ENCODE measurements around the gene EEIG1.

EEIG1 gene

DNA sequence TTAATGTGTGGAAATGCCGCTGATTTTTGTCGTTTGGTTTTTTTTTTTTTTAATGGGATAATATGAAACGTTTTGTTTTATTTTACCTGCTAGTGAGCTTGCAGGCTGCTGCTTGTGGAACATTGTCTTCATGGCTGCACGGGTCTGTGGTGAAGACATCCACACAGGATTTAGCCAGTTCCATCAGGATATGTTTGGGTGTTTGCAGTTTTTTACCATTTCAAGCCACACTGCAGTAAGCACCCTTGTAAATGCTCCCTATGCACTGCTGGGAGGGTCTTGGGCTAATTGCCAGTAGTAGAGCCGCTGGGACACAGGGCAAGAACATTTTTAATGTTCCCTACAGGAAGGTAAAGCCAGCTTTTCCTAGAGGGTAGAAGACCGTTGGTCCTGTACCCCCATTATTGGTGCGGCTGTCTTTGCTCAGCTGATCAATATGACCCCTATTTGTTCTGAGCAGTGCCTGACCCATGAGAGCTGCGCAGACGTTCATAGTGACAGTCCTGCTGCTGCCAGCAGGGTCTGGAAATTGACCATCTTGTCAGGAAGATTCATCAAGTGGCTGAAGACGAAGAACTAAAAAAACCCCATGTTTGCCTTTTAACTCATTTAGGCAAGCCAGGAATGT, 20.5 kb upstream of the EEIG1 start:
- DNase-seq (ENCODE audit: low spot score) = no peak

GRCh38 chr9:127999461-127999860, 18.7 kb upstream of the EEIG1 start:
- no peak for DNase-seq (ENCODE audit: low spot score)

DNA sequence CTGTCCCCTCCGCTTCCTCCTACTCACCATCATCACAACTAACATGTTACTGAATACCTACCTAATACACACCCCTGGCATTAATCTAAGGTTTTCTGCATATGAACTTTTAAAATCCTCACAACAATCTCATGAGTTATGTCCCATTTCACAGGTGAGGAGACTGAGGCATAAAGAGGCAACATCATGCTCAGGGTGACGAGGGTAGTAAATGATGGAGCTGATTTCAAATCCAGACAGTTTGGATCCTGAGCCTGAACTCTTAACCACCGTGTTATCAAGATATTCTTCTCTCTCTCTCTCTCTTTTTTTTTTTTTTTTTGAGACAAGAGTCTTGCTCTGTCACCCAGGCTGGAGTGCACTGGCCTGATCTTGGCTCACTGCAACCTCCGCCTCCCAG, 12.9 kb upstream of the EEIG1 start:
- no peak for DNase-seq (ENCODE audit: low spot score)

- DNase-seq (ENCODE audit: low spot score) = no peak
Measured at GRCh38 chr9:127991757-127992274, 11.0 kb upstream of the EEIG1 start.

DNA sequence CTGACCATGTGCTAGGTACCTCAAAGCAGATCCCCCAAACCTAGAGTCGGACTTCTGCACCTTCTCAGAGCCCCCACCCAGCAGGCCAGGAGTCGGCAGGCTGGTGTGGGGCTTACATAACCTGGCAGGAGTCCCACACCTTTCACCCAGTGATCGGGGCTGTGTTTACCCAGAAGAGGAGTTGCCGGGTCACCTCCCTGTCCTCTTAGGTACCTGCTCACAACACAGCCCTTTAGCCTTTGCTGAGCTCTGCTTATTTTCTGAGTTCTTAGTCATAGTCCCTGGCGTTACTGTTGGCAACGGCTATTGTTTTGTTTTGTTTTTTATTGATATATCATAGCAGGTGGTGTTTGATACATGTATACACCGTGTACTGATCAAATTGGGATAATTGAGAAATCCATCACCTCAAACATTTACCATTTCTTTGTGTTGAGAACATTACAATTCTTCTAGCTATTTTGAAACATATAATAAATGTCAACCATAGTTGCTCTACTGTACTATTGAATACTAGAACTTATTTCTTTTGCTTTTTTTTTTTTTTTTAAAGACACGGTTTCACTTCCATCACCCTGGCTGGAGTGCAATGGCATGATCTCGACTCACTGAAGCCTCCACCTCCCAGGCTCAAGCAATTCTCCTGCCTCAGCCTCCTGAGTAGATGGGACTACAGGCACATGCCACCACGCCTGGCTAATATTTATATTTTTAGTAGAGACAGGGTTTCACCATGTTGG, 10.4 kb upstream of the EEIG1 start:
- DNase-seq (ENCODE audit: low spot score) = no peak

DNA sequence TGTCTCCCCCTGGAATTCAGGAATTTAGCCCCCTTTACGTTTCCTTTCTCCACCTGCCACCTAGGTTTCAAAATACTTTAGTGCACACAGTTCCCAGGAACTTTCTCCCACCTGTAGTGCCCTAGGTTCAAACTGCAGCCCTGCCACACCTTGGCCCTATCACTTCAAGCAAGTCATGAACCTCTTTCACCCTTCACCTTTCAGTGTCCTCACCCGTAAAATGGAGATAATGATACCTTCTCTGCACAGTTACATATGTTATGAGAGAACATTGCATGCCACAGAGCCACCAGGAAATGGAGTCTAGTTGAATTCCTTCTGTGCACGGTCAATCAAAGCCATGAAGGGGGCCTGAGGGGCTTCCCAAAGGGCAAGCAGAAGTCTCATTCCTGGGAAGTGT, 9.8 kb upstream of the EEIG1 start:
- DNase-seq (ENCODE audit: low spot score) = no peak

- no peak for DNase-seq (ENCODE audit: low spot score)
Measured at GRCh38 chr9:127989094-127989493, 8.3 kb upstream of the EEIG1 start.

DNA sequence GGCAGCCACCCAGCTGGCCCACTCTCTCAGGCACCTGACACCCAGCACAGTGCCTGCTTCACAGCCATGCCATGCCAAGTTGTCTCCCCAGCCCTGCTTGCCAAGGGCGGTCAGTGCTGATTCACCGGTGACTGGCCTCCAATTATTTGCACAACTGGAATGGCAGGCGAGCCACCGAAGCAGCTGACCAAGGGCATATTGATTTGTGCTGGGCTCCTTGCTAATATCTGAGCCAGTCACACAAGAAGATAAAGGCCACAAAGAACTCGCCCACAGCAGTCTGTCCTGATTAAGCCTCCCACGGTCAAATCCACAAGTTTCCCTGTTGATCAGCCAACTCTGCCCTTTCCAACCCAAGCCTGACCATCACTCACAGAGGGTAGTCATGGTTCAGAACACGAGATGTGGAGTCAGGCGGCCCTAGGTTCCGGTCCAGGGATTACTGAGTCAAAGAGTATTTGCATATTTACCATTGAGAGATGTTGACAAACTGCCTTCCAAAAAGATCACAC, 6.4 kb upstream of the EEIG1 start:
- DNase-seq (ENCODE audit: low spot score) = peak; percentile 93

- DNase-seq (ENCODE audit: low spot score) = no peak
Measured at GRCh38 chr9:127985011-127985410, 4.2 kb upstream of the EEIG1 start.

- DNase-seq (ENCODE audit: low spot score) = no peak
Measured at GRCh38 chr9:127983847-127984289, 3.1 kb upstream of the EEIG1 start.

- no peak for DNase-seq (ENCODE audit: low spot score)
Measured at GRCh38 chr9:127982912-127983311, 2.1 kb upstream of the EEIG1 start.

DNA sequence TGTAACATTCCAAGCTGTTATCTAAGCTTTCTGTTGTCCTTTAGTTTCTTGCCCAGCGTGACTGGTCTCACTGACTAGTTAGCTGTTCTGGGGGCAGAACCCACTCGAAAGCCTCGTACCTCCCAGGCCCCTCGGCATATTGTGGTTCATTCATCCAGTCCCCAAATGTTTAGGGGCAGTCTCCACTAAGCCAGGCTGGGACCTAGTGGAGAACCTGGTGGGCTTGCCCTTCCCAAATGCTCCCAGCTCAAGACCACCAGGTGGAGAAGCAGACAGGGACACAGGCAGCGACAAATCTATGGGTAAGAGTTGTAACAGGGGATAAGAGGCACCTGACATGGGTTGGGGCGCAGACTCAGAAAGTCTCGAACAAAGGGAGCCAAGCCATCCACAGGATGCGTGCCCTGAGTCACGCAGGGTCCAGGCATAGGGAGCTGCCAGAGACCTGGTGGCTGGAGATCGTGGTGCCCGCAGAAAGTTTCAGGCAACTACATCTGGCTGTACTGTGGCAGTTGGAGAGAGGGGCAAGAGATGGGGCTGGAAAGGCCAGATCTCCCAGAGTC, 851 bp upstream of the EEIG1 start:
- no peak for DNase-seq (ENCODE audit: low spot score)

GRCh38 chr9:127980060-127980705, 606 bp downstream of the EEIG1 start:
- DNase-seq (ENCODE audit: low spot score) = peak; percentile 68

DNA sequence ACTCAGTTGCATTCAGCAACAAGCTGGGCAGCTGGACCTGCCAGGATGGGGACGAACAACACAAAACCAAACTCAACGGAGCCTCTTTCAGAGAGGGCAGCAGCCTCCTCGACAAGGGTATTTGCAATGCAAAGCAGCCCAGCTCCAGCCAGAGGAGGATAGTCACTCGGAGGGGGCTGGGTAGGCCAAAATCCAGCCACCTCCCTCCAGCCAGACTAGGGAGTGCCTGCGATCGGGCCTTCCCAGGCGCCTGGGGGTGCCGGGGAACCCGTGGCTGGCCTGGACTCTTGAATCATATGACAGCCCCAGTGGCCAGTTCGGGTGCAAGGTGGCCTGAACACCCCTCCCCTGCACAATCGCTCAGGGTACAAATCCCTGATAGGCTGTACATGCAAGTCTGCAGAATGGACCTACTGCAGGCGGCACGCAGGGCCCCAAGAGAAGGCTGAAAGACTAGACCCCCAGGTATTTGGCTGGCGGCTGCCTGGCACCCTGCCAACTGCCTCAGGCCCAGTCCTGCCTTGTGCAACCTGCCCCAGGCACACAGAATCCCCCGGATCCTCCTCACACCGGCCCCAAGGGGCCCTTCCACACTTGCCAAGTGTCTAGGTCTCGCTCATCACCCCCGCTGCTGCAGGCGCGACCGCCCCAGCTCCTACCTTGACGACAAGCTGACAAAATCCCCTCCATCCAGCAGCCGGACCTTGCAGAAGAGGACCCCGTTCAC, 1.3 kb downstream of the EEIG1 start:
- DNase-seq (ENCODE audit: low spot score) = peak; percentile 86

DNA sequence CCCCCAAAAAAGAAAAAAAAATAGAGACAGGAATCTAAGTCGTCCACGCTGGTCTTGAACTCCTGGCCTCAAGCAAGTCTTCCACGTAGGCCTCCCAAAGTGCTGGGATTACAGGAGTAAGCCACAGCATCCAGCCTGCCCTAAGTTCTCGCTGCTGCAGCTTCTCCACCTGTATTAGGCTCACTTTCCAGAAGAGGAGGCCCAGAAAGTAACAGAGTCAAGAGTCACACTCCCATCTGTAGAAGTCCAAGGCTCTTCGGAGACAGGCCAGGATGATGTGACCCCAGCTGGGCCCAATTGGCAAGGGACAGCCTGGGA, 1.8 kb downstream of the EEIG1 start:
- no peak for DNase-seq (ENCODE audit: low spot score)

DNA sequence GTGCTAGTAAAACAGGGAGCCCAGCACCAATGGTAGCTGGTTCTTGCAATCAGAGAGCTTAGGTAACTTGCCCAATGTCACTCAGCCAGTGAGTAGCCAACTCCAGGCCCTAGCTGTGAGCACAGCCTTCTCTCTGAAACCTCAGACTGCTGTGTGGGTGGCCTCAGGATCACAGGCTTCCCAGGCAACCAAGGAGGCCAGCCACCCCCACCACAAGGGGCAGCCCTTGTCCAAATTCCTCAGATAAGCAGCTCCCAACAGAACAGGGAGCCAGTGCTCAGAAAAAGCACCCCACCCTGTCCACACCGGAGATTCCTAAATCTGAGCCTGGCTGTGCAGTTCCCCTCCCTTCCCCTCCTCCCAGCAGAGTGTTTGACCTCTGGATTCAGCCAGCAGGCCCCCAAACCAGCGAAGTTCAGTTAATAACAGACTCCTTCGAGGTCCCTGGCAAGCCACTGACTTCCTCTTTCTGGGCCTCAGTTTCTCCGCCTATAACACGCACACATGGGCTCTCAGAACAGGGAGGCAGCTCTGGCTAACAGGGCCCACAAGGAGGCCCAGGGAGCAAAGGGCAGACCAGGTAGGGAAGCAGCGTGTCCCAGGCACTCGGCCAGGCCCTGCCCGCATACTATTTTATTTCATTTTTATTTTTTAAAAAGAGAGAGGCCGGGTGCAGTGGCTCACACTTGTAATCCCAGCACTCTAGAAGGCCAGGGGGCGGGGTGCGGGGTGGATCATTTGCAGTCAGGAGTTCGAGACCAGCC, 2.7 kb downstream of the EEIG1 start:
- DNase-seq (ENCODE audit: low spot score) = peak; percentile 81

DNA sequence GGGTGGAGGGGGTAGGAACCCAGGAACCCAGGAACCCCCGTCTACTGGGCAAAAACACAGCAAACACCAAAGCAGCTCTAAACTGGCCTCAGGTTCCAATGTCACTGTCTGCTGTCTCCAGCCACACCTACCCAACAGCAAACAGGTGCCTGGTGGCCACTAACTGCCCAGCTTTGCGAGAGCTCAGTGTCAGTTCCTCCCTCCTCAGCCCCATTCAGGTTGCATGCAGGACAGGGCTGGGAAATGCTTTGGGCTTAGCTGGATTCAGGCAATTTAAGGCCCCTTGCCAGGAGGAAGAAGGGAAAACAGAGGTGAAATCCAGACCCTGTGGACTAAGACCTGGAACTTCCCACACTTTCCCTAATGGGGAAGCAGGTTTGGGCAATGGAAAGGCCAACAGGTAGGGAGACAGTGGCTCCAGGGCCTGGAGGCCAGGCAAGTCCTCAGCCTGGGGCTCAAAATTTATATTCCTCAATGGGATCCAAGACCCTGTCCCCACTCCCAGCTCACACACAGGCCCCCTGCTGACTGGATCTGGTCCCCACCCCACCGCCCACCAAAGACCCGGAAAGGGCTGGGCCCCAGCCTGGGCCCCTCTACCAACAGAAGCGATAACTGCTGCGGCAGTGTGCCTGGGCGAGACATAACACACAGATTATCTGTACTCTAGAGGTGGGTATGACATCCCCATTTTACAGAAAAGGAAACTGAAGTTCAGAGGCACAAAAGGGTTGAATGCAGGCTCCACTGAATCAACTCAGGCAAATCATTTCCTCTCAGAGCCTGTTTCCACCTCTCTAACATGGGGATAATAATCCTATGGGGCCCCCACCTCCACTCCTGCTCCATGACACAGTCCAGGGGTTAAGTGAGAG, 3.5 kb downstream of the EEIG1 start:
- DNase-seq (ENCODE audit: low spot score) = no peak

DNA sequence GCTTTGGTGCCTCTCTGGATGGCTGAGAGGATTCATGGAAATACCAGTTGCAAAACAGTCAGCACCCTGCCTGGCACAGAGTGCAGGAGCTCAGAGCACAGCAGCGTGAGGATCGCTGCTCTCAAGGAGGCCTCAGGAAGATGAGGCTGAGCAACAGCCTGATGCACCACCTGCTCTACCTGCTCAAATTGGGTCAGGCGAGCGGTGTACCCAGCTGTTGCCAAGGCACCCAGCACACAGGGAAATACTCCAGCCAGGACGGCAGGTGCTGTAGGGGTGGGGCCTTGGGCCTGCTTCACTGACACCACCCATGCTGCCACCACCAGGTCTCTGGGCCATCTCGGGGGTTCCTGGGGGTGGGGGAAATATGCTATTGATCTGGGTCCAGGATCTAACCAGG, 4.3 kb downstream of the EEIG1 start:
- no peak for DNase-seq (ENCODE audit: low spot score)

GRCh38 chr9:127975376-127976315, 5.1 kb downstream of the EEIG1 start:
- no peak for DNase-seq (ENCODE audit: low spot score)

All from RKO (cell line).